GM19467 (cell line): ENCODE measurements around the gene PAIP2B.
A peak's percentile ranks its signal among the peaks of the same experiment; 100 is the strongest.
"Not testable (repeated sequence)": the region's sequence is repeated elsewhere in the genome, so short reads cannot be mapped to it uniquely, and the experiment has no call there.

Source experiments
- ATAC-seq: cut with Tn5 transposase; IDR thresholded peaks from one replicate; pipeline ENCODE4 v1.9.1; 2021; ENCODE audit warnings: mild to moderate bottlenecking, moderate library complexity; ENCODE audit not compliant: unreplicated experiment

Gene PAIP2B, protein sequence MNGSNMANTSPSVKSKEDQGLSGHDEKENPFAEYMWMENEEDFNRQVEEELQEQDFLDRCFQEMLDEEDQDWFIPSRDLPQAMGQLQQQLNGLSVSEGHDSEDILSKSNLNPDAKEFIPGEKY

DNA sequence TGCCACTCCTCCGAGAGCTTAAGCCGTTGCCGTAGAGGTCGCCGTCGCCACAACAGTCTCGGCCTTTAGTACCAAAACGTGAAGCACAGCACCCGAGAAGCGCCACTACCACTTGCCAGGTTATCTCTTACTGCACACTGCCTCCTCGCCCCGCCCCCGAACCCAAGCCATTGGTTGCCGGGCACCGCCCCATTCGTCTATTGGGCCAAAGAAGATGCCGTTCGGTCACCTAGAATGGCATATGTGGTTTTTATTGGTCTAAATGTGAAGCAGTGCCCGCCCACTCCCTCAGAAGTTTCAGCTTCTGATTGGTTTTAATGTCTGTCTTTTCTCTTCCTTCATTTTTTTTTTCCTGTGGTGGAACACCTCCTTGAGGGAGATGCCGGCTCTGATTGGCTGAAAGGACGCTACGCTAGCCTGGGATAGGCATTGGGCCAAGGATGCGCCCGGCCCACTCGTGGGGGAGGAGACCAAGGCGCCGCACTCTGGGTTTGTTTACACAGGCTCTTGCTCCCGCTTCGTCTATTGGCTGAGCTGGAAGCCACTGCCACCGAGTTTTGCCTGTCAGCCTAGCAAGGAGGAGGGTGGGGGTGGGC, at the start of gene PAIP2B:
Gene PAIP2B (minus strand): TSS at position 139 of the 596 bp plus-strand sequence. CDS start 24,514 bp downstream, outside the sequence.
- ATAC-seq = peak; percentile 97

DNA sequence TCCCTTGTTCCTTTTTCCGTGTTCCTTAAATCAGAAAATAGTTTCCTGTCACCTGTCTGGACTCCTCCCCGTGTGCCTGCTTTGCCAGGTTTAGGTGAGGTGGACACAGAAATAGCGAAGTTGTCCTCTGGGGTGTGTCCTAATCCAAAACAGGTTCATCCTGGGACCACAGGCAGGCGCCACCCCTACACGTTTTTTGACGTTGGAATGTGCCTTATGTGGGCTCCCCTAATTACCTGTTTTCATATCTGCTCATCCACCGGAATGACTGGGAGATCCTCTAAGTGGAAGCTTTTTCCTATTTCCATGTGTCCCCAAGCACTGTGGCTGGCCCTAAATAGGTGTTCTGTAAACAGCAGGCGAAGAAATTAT, 49.0 kb upstream of the PAIP2B start:
- peak; percentile 4 for ATAC-seq

DNA sequence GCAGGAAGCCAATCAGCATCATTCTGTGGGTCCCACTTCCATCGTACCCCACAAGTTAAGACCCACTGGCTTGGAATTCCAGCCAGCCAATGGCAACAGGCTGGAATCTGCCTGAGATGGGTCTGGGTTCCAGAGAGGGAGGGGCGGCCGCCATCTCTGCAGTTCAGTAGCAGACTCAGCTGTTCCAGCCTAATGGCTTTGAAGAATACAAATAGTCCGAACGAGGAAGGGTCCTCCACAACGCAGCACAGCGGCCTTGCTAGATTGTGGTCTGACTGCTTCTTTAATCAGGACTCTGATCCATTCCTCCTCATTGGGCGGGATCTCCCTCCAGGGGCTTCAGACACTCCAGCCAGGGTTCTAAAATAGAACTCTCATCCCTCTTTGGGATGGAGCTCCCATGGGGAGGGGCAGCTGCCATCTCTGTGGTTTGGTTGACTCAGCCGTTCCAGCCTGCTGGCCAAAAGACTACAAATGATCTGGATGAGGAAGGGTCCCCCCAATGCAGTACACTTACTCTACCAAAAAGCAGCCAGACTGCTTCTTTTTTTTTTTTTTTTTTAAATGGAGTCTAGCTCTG, 42.7 kb upstream of the PAIP2B start:
- ATAC-seq = no peak

DNA sequence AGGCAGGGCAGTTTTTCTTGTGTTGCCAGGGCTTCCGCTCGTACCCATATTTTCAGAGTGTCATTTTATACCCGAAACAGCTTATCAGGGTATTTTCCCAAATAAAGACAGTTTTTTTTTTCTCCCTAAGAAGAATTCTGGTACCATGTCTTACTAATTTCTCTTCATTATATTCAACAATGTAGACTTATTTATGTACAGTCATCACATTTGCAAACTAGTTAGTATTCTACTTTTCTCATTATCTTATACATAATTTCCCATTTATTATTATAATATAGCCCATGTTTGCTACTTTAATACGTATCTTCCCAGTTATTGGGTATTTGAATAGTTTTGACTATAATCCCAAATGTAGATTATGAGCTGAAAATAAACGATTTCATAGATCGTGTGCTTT, 36.5 kb upstream of the PAIP2B start:
- ATAC-seq = no peak

DNA sequence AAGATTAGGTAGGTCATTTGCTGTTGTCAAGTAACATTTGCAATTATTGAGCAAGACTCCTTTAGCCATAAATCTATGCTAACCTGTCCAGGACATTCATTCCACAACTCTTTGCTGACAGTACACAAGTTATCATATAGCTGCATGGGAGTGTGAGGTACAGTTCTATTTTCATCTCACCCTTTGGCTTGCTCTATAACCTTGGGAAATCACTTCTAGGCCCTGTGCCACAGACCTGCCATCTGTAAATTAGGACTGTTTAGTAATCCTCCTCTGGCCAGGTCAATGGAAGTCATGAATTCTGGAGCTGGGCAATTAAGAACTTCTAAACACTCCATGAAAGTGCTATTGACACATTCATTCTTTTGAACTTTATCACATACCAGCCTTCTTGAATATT, 34.6 kb upstream of the PAIP2B start:
- no peak for ATAC-seq

DNA sequence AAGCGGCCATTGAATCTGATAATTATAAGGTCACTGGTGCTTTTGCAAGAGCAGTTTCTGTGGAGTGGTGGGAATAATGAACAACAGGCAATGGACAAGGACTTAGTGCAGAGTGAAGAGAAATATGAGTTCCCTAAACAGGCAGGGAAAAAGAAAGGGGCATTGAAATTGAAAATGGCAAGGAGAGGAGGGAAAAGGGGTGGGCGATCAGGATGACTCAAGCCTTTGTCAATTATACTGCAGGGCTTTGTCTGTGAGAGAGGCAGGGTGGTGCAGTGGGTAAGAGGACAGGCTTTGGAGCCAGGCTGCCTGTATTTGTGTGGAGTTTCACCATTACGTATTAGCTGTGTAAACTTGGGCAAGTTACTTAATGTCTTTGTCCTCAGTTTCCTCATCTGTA, 29.5 kb upstream of the PAIP2B start:
- no peak for ATAC-seq

DNA sequence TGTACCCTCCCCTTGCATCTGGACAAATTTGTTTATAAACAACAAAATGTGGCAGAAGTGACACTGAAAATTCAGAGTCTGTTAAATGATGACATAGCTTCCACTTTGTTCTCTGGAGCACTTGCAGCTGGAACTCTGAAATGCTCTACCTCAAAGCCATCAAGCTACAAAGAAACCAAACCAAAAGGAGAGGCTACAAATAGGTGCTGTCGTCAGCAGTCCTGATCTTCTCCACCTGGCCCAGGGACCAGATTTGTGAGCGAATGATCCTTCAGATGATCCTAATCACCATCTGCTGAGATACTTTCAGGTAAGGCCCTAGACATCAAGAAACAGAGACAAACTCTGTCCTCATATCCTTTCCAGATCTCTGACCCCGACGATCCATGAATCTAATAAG, 27.9 kb upstream of the PAIP2B start:
- ATAC-seq = no peak

DNA sequence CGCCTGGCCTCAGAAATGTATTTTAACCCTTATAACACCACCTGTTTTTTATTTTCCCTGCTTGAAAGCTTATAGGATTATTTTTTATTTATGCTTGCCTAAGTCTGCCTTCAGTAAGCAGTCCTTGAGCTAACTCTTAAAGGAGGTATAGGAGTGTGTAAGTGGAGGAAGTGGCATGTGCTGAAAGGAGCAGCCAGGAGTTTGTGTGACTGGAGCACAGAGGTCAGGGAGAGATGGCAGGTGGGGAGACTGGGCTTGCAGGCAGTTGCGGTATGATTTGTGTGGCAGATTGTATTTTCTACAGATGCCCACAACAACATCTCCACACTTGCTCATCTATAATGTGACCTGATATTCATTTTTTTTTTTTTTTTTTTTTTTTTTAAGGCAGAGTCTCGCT, 27.2 kb upstream of the PAIP2B start:
- ATAC-seq = no peak

DNA sequence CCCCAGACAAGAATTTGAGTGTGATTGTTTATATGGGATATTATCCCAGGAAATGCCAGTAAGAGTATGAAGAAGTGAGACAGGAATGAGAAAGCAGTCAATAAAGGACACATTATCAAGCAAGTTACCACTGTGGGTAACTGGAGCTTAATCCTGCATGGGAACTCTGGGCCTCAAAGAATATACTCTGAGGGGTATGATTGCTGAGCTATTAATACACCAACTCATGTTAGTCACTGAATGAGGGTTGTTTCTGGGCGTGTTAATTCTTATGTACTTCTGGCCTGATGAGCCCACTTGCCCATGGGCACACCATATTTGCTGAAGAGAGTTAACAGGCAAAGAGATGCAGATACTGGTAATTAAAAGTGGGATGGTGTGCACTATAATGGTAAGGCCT, 26.6 kb upstream of the PAIP2B start:
- no peak for ATAC-seq

DNA sequence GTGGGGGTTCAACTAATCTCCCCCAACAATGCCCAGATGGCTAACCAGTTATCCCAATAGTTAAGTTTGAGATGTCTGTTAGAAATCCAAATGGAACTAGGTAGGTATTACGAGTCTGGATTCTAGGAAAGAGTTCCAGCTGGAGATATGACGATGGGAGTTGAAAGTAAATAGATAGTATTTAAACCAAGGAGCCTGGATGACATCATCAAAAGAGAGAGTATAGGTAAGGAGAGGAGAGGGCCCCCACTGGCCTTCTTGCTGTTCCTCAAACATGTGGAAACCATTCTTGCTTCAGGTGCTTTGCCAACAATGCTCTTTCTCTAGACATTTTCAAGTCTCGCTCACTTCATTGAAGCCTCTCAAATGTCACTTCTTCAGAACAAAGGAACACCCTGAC, 26.0 kb upstream of the PAIP2B start:
- no peak for ATAC-seq

DNA sequence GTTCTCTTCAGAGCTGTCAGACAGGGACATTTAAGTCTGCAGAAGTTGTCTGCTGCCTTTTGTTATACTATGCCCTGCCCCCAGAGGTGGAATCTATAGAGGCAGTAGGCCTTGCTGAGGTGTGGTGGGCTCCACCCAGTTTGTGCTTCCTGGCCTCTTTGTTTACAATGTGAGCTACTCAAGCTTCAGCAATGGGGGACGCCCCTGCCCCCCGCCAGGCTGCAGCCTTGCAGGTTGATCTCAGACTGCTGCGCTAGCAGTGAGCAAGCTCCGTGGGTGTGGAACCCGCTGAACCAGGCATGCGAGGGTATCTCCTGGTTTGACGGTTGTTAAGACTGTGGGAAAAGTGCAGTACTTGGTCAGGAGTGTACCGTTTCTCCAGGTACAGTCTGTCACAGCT, 24.0 kb upstream of the PAIP2B start:
- no peak for ATAC-seq

DNA sequence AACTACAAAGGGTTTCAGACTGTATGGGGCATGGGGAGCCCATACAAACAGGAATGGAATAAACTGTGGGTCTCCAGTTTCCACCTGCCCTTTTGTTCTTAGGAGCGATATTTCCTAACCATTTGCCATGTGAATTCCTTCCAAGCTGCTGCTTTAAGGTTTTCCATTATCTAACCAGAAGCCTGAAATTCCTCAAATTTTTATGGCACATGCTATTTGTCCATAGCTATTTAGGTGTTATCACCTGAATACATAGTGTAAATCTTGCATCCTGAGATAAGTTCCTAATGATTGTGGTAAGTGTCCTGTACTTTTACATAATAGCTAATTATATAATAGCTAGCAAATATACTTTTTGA, 17.4 kb upstream of the PAIP2B start:
- no peak for ATAC-seq

DNA sequence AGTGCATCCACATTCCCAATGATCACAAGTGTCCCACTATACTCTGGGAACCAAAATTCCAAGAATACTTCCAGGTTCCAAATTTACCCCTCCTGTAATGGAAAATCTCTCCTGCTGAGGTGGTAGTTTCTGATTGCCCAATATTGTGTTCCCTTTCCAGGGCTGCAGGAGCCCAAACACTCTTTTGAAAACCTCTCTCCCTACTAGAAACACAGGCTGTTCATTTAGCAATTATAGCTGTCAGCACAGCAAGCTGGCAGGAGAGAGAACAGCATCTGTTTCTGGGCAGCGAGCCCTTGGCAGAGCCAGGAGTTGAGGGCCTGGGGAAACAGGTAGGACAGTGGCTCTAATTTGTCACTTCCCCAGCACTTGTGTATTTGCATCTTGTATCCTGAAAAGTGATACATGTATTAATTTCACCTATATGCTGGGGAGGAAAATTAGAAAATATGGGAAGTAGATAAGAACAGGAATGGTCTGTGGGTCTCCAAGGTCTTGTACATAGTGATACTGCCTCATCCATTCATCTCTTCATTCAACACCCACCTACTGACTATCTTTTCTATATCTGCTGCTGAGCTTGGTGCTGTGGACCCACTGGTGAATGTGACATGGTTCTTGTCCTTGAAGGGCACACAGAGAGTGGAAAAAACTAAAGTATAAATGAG, 16.9 kb upstream of the PAIP2B start:
- ATAC-seq = no peak

DNA sequence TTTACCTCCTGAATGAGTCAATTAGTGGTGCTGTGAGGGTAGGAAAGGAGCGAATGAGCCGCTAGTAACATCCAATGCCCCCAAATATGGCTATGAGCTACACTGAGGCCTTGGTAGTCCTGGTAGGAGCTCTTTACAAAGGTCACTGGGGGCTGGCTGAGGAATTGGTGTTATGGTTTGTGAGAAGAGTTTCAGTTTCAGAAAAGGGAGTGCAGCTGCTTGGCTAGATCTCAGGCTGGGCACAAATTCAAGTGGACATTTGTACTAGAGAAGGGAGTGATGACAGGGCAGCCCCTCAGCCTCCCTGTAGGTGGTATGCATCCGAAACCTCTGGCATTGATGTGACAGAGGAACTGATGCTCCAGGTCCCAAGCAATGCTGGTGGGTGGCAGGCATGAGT, 13.9 kb upstream of the PAIP2B start:
- ATAC-seq = no peak

DNA sequence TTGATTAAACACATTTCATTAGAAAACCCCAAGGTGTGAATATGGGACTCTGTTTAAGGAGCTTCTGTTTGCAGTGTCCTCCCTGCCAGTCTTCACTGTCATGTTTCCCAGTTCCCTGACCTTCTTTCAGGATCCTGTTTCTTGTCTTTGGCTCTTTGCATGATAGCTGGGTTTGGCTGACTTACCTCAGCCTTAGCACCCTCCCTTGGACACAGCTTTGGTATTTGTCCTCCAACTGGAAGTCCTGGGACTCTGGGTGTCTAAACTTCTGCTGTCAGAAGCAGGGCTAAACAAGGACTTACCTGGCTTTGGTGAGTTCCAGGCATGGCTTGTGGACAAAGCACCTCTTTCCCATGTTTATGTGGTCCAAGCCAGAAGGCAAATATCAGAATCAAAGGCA, 11.2 kb upstream of the PAIP2B start:
- no peak for ATAC-seq

DNA sequence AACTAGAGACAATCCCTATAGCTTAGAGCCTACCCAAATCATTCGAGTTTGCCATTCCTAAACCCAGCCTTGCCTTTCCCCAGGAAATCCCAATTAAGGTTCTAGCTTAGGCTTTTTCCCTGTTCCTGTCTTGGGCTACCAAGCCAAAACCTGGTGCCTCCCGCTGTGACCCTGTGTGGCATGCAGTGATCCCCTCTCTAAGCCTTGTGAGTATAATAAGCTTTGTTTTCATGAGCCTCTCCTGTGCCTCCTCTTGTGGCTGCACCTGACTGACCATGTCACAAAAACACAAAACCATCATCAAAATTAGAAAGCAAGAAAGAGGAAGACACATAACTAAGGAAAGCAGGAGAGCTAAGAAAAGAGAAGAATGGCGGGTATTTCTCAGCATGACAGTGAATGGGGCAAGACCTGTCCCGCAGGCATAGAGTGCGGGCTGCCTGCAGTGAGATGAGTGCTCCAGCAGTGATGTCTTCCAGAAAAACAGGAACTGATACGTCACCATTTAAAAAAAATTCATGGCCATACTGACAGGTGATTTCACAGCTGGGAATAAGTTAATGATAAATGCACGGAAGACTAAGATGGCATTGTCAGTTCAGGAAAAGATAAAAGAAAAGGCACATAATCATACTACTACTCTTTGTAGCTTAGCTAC, 9.2 kb upstream of the PAIP2B start:
- ATAC-seq = no peak

DNA sequence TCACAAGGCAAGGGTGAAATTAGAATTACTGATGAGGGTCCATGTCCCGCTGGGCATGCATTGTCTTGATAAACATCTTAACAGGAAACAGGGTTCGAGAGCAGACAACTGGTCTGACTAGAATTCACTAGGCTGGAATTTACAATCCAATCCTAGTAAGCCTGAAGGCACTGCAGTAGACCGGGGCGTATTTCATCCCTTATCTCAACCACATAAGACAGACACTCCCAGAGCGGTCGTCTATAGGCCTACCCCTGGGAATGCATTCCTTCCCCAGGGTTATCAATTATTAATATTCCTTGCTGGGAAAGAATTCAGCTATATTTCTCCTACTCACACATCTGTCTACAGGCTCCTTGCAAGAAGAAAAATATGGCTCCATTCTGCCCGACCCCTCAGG, 6.2 kb upstream of the PAIP2B start:
- not testable (repeated sequence) for ATAC-seq

DNA sequence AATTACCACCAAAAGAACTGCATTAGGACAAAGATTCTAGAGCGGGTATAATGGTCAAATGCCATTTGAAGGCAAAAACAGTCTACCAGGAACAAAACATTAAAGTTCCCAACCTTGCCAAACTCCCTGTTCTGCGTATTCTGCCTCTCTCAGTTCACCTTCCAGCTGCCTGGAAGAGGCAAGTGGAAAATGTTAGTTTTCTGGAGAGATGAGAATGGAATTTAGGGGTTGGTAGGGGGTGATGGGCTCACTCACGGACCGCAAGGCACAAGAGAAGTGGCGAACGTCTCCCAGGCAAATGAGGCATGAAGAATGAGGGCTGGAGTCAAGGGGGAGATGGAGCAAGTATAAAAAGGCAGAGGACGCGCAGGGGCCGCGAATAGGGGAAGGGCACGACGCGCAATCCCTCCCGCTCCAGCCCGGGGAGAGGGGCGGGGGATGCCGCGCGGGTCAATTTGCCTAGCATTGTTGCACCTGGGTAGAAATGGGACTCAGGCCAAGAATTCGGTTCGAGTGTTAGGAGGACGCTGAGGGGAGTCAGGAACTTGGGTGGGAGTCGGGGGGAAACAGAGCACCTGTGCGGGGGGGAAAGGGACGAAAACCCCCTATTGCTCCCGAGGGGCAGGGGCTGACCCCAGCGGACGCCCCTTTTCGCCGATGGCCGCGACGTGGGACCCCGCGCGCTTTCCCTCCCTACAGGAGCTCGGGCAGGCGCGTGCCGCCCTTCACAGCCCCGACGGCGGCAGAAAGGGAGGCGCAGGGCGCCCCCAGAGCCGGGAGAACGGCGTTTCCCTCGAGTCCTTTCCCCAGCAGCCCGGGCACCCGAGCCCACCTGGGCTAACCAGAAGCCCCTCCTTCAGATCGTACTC, 573 bp downstream of the PAIP2B start:
- ATAC-seq = peak; percentile 9

DNA sequence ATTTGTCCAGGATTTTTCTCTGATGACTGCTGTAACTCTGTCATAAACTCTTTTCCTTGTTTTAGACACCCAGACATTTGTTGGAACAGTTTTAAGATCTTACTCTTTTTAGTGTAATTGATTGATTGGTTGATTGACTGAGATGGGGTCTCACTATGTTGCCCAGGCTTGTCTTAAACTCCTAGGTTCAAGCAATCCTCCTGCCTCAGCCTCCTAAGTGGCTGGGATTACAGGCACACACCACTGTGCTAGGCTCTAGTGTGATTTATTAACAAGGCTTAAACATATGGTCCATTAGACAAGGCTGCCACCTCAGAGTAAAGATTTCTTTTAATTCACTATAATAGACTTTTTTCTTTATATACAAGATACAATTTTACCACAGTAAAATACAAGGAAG, 2.0 kb downstream of the PAIP2B start:
- ATAC-seq = no peak

DNA sequence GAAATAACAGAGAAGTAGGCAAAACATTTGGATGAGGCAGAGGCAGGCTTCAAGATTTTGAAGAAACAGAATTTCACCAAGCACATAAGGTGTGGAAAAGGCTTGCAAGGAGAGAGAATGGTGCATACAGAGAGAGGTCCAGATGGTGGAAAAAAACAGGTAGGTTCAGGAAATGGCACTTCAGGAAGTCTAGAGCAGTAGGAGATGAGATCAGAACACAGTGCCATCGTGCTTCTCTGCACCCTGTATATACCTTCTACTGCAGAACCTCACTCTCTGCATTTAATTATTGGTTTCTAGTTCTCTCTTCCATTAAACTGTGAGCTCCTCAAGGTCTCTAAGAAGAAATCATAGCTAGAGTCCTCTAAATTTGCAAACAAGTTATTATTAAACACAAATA, 2.4 kb downstream of the PAIP2B start:
- no peak for ATAC-seq

DNA sequence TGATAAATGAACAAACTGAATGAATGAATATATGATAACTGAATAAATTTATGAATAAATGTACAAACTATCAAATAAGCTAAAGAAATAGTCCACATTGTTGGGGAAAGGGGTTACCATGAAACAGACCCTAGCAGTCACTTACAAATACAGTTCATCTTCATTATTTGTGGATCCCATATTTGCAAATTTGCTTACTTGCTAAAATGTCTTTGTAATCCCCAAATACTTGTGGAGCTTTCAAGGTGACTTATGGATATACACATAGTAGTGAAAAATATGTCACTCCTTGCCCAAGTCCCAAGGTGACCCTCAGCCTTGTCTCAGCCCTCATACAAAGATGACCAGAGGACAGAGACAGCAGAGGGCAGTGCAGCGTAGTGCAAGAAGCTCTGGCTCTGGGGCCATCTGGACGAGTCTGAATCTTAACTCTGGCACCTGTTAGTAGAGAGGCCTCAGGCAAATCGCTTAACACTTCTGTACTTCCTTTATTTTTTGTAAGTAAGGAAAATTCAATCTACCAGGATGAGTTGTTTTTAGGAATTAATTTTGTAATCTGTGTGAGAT, 3.1 kb downstream of the PAIP2B start:
- no peak for ATAC-seq
